Suprapubic skin (tissue), 3 donors: ENCODE measurements around the gene STIP1.

ENCODE experiments used
- EP300 ChIP-seq: sonication (generic); formaldehyde crosslinking; IDR thresholded peaks from one replicate; pipeline ENCODE4 v1.6.1; 2017; ENCODE audit warnings: antibody characterized with exemption
- TF ChIP-seq, protein P1 (sequence below), 2 donors: fragments of 200-600 bp in 1 of 2; fragments of 450-650 bp in 1 of 2; sonication (generic) in 1 of 2; IDR thresholded peaks; one replicate each; pipeline ENCODE4 v1.5.1; 2016 to 2019; ENCODE audit warnings: antibody characterized with exemption in 2 of 2, mild to moderate bottlenecking in 1 of 2, moderate library complexity in 1 of 2

DNA sequence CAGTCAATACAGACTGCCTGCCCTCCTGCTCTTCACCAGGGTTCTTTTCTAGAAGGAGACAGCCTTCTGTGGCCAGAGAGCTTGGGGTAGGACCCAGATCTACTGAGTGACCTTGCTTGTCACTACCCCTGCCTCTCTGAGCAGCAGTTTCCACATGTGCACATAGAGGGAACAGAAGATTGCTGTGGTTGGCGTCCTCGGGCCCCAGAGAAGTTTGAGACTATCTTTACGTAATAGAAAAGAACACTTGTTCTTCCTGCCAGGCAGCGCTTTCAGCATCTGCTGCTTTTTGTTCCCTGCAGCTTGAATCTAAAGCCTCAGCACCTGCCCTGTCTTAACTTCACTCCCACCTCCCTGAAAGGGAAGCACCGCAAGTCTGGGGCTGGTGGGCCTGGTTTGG is 53.0 kb downstream of the STIP1 start:
- TF ChIP-seq, protein P1, sequence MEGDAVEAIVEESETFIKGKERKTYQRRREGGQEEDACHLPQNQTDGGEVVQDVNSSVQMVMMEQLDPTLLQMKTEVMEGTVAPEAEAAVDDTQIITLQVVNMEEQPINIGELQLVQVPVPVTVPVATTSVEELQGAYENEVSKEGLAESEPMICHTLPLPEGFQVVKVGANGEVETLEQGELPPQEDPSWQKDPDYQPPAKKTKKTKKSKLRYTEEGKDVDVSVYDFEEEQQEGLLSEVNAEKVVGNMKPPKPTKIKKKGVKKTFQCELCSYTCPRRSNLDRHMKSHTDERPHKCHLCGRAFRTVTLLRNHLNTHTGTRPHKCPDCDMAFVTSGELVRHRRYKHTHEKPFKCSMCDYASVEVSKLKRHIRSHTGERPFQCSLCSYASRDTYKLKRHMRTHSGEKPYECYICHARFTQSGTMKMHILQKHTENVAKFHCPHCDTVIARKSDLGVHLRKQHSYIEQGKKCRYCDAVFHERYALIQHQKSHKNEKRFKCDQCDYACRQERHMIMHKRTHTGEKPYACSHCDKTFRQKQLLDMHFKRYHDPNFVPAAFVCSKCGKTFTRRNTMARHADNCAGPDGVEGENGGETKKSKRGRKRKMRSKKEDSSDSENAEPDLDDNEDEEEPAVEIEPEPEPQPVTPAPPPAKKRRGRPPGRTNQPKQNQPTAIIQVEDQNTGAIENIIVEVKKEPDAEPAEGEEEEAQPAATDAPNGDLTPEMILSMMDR (IDR thresholded peaks at IDR 0.05) = no peak
- TF ChIP-seq EP300 = no peak
